Measurements from ENCODE around the gene LRIG1. TPM values are rescaled to one million over a fixed set of nuclear protein-coding genes. Genes with fewer than 3 reads are reported as not detected.

Gene LRIG1
- total RNA-seq, 2 donors from 2014 or later: 119 to 186 TPM

DNA sequence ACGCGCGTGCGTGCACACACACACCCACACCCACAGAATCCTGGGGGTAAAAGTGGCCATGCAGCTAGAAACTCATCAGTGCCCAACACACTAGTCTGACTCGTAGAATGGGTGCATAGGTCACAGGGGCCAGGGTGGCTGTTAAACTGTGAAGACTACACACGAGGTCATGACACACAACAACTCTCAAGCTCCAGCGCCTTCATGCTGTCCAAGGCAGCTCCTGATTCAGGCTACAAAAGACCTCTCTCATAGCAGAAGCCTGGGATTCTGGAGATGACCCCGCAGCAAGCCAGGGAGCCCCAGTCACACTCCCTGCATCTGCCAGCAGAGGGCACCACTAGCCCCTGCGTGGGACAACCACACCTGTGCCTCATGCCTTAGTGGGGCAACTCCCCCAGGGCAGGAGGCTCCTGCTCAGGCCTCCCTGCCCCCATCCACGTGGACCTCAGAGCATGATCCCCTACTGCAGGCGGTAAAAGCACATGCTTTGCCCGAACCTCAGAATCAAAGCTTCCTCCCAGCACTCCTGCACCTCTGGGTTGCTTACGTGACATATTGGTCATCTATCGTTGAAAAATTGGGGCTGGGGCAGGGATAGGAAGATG lies 93.1 kb downstream of the LRIG1 start:
- H3K36me3 ChIP-seq: peaks cover 2 to 6% of the 10 kb centered on the region in 2 donors
- no peak overlapping the region for H3K4me3 ChIP-seq
- H3K9me3 ChIP-seq: no peaks in the 10 kb centered on the region
- intact Hi-C loops (cut with DNase I): loop anchor here (2.0 kb wide), 1 partner anchor 409 kb away; no protein-coding TSS in a partner anchor
- DNase-seq (ENCODE audit: low spot score): peak; percentile 56
- WGBS: 56% methylated on average over 14 of the region's 14 CpGs
- H3K27ac ChIP-seq: peak overlapping the region in 1 of 2 donors; percentile 44
- TF ChIP-seq POLR2A (IDR thresholded peaks at IDR 0.05) (no peak), POLR2AphosphoS5 (IDR thresholded peaks at IDR 0.05) (no peak)
- TF ChIP-seq, protein P1, sequence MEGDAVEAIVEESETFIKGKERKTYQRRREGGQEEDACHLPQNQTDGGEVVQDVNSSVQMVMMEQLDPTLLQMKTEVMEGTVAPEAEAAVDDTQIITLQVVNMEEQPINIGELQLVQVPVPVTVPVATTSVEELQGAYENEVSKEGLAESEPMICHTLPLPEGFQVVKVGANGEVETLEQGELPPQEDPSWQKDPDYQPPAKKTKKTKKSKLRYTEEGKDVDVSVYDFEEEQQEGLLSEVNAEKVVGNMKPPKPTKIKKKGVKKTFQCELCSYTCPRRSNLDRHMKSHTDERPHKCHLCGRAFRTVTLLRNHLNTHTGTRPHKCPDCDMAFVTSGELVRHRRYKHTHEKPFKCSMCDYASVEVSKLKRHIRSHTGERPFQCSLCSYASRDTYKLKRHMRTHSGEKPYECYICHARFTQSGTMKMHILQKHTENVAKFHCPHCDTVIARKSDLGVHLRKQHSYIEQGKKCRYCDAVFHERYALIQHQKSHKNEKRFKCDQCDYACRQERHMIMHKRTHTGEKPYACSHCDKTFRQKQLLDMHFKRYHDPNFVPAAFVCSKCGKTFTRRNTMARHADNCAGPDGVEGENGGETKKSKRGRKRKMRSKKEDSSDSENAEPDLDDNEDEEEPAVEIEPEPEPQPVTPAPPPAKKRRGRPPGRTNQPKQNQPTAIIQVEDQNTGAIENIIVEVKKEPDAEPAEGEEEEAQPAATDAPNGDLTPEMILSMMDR (IDR thresholded peaks at IDR 0.05): peak; percentile 86 to 88 (median 87)
- H3K4me1 ChIP-seq (replicated peaks): peaks cover 15% of the 10 kb centered on the region
- H3K27me3 ChIP-seq (replicated peaks; ENCODE audit: insufficient read depth): no peaks in the 10 kb centered on the region

DNA sequence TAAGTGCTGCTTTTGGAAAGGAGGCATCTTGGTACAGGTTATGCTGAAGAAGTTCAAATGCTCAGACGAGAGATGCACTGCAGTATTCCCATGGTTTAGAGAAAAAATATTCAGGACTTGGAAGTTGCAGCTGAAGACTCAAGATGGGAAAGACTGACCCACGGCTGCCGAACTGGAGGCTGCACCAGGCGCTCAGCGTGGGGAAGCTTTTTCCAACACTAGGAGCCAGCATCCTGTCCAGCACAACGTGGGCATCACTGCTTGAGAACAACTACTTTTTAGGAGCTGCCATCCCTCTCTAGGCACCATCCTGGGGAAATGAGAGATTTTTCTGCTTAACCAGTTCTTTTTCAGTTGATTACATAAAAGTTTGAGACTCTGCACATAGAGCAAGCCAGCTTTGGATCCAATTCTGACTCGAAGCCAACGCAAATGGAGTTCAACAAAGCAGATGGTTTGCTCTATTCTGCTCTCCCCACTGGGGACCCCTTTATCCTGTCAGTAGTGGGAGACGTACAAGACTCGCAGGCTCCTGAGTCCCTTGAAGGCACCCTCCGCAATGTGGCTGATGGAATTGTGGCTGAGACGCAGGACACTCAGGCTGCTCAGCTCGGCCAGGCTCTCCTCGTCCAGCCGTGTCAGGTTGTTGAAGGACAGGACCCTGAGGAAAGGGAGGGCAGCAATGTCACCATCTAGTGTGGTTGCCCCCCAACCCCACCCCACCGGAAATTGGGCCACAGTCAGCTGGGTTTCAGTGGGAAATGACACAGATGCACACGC lies 93.8 kb downstream of the LRIG1 start:
- 78% methylated on average over 17 of the region's 17 CpGs for WGBS
- H3K27ac ChIP-seq: peak overlapping the region in 1 of 2 donors; percentile 46

DNA sequence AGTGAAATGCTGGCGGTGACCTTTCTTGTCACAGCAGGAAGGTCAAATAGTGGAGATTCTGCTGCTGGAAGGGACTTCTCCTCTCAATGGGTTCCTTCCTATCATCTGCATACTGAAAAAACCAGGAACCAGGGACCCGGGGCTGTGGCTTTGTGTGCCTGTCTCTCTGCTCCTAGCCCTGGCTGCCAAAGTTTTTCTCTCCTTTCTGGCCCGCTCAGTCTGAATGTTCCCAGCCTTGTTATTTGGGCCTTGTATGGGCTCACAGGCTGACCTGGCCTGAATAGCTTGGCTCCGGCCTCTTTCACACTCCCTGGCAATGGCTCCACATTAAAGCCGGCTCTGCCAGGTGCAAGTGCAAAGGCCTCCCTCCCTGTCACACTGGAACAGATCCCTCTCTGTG lies 94.7 kb downstream of the LRIG1 start:
- peaks cover 0 to 6% of the 10 kb centered on the region in 2 donors for H3K36me3 ChIP-seq
- peaks cover 25% of the 10 kb centered on the region for H3K4me1 ChIP-seq (replicated peaks)
- intact Hi-C loops (cut with DNase I): loop anchor here (2.0 kb wide), 1 partner anchor 411 kb away; no protein-coding TSS in a partner anchor
- H3K4me3 ChIP-seq: no peak overlapping the region
- H3K27me3 ChIP-seq (replicated peaks; ENCODE audit: insufficient read depth): no peaks in the 10 kb centered on the region
- WGBS: 72% methylated on average over 5 of the region's 5 CpGs
- peak overlapping the region; percentile 1 to 46 for H3K27ac ChIP-seq
- no peak for DNase-seq (ENCODE audit: low spot score)
- TF ChIP-seq POLR2AphosphoS5 (IDR thresholded peaks at IDR 0.05) (peak; percentile 12), POLR2A (IDR thresholded peaks at IDR 0.05) (no peak)
- H3K9me3 ChIP-seq: no peaks in the 10 kb centered on the region

More for the DNA sequence above, 93.8 kb downstream of the LRIG1 start:
- H3K27me3 ChIP-seq (replicated peaks; ENCODE audit: insufficient read depth): no peaks in the 10 kb centered on the region
- peaks cover 17% of the 10 kb centered on the region for H3K4me1 ChIP-seq (replicated peaks)
- DNase-seq (ENCODE audit: low spot score): no peak
- H3K36me3 ChIP-seq: peaks cover 0 to 6% of the 10 kb centered on the region in 2 donors
- no peak for TF ChIP-seq POLR2A (IDR thresholded peaks at IDR 0.05)
- TF ChIP-seq POLR2AphosphoS5 (IDR thresholded peaks at IDR 0.05): no peak
- TF ChIP-seq, protein P1 (IDR thresholded peaks at IDR 0.05): no peak
- no peaks in the 10 kb centered on the region for H3K9me3 ChIP-seq
- no peak overlapping the region for H3K4me3 ChIP-seq
- intact Hi-C loops (cut with DNase I): loop anchor here (2.0 kb wide), 1 partner anchor 410 kb away; no protein-coding TSS in a partner anchor

DNA sequence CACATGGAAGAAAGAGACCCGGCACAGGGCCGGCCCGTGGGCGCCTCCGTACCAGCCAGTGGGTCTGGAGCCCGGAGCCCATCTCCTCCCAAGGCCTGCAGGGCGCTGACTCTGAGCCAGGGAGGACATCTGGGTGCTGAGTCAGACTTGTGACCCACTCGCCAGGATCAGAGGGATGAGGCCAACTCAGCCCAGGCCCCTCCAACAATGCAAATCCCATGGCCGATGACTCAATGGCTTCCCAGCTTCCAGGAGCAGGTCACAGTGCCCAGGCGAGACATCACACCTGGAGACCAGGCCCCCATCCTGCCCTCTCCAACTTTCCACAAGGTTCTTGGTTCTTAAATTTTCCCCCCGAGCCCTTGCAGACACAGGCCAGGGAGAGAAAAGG lies 95.1 kb downstream of the LRIG1 start:
- Histone ChIP-seq H3K4me1 (replicated peaks) (peaks cover 28% of the 10 kb centered on the region), H3K27me3 (replicated peaks; ENCODE audit: insufficient read depth) (no peaks in the 10 kb centered on the region), H3K4me3 (no peak overlapping the region), H3K27ac (peak overlapping the region; percentile 1 to 46), H3K9me3 (no peaks in the 10 kb centered on the region), H3K36me3 (peaks cover 0 to 6% of the 10 kb centered on the region in 2 donors)
- 85% methylated on average over 11 of the region's 11 CpGs for WGBS
- intact Hi-C loops (cut with DNase I): loop anchor here (2.0 kb wide), 1 partner anchor 411 kb away; no protein-coding TSS in a partner anchor
- no peak for DNase-seq (ENCODE audit: low spot score)
- TF ChIP-seq POLR2A (IDR thresholded peaks at IDR 0.05): no peak
- TF ChIP-seq, protein P1 (IDR thresholded peaks at IDR 0.05): no peak
- TF ChIP-seq POLR2AphosphoS5 (IDR thresholded peaks at IDR 0.05): no peak

DNA sequence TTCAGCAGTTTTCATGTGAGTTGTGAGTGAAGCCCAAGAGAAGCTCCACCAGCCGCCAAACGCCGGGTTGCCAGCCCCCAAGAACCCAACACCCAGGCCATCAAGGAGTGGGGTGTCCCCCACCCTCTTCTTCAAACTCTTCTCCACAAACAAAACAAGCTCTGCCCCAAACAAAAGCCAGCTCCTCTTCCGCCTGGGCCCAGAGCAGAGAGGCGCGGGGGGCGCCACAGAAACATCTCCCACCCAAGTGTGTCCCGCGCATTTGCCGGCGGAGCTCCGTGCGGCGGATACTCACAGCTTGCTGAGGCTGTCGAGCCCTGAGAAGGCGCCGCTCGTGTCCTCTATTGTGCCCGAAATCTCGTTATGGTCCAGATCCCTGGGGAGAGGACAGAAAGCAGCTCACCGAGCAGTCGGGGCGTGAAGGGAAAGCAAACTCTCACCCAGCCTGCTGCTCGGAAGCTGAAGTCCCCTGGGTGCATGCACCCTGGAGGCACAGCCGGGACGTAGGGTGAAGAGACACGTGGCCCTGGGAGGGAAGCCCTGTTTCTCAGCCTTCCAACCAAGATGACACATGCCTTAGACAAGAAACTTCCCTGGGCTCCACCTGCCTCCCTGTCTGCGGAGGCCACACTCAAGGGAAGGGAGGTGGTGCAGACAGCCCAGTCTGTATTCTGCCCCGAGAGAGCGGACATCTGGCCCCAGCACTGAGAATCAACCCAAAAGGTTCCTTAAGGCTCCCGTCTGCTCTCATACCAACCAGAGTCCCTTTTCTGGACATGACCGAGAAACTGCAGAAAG lies 95.7 kb downstream of the LRIG1 start:
- H3K27ac ChIP-seq: peak overlapping the region in 1 of 2 donors; percentile 62
- DNase-seq (ENCODE audit: low spot score): no peak
- no peaks in the 10 kb centered on the region for H3K27me3 ChIP-seq (replicated peaks; ENCODE audit: insufficient read depth)
- WGBS: 96% methylated on average over 32 of the region's 32 CpGs
- peaks cover 0 to 6% of the 10 kb centered on the region in 2 donors for H3K36me3 ChIP-seq
- H3K4me1 ChIP-seq (replicated peaks): peaks cover 28% of the 10 kb centered on the region
- TF ChIP-seq, protein P1 (IDR thresholded peaks at IDR 0.05): no peak
- TF ChIP-seq POLR2AphosphoS5 (IDR thresholded peaks at IDR 0.05) (no peak), POLR2A (IDR thresholded peaks at IDR 0.05) (no peak)
- intact Hi-C loops (cut with DNase I): no loop called here
- H3K4me3 ChIP-seq: no peak overlapping the region
- H3K9me3 ChIP-seq: no peaks in the 10 kb centered on the region

All from prostate gland (tissue), 2 donors.